Measurements from ENCODE around the gene PDLIM5.

PDLIM5 gene

DNA sequence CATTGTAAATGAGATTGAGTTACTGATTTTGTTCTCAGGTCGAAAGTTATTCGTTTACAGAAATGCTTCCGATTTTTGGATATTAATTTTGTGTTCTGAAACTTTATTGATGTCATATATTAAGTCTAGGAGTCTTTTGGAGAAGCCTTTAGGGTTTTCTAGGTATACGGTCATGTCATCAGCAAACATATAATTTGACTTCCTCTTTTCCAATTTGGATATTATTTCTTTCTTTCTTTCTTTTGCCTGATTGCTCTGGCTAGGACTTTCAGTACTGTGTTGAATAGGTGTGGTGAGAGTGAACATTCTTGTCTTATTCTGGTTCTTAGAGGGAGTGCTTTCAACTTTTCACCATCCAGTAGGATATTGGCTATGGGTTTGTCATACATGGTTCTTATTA, 35.4 kb upstream of the PDLIM5 start:
- DNase-seq: no peak
- H3K4me1 Mint-ChIP-seq: peaks cover 19% of the 10 kb centered on the region
- no peak overlapping the region for H3K27ac Mint-ChIP-seq
- TF ChIP-seq, protein P1, sequence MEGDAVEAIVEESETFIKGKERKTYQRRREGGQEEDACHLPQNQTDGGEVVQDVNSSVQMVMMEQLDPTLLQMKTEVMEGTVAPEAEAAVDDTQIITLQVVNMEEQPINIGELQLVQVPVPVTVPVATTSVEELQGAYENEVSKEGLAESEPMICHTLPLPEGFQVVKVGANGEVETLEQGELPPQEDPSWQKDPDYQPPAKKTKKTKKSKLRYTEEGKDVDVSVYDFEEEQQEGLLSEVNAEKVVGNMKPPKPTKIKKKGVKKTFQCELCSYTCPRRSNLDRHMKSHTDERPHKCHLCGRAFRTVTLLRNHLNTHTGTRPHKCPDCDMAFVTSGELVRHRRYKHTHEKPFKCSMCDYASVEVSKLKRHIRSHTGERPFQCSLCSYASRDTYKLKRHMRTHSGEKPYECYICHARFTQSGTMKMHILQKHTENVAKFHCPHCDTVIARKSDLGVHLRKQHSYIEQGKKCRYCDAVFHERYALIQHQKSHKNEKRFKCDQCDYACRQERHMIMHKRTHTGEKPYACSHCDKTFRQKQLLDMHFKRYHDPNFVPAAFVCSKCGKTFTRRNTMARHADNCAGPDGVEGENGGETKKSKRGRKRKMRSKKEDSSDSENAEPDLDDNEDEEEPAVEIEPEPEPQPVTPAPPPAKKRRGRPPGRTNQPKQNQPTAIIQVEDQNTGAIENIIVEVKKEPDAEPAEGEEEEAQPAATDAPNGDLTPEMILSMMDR (IDR thresholded peaks at IDR 0.05): no peak
- no peak overlapping the region for H3K4me3 Mint-ChIP-seq
- peaks cover 30% of the 10 kb centered on the region for H3K9me3 Mint-ChIP-seq
- no peaks in the 10 kb centered on the region for H3K27me3 Mint-ChIP-seq (ENCODE audit: low read depth, poor library complexity)
- H3K36me3 Mint-ChIP-seq (ENCODE audit: low read depth): peaks cover 15% of the 10 kb centered on the region

DNA sequence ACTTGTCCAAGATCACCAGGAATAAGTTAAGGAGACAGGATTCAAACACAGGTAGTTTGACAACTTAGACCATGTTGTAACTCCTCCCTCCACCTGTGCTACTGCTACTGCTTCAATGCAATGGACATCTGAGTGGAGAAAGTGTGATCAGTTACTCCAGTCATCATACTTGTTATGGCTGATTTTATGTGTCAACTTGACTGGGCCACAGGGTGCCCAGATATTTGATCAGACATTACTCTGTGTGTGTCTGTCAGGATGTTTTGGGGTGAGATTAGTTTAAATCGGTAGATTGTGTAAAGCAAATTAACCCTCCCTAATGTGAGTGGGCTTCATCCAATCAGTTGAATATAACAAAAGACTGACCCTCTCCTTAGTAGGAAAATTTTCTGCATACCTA, 34.8 kb upstream of the PDLIM5 start:
- Mint-ChIP-seq H3K27me3 (ENCODE audit: low read depth, poor library complexity) (no peaks in the 10 kb centered on the region), H3K4me3 (no peak overlapping the region), H3K27ac (no peak overlapping the region), H3K4me1 (peaks cover 18% of the 10 kb centered on the region), H3K36me3 (ENCODE audit: low read depth) (peaks cover 15% of the 10 kb centered on the region), H3K9me3 (peaks cover 31% of the 10 kb centered on the region)
- TF ChIP-seq, protein P1 (IDR thresholded peaks at IDR 0.05): no peak
- no peak for DNase-seq

DNA sequence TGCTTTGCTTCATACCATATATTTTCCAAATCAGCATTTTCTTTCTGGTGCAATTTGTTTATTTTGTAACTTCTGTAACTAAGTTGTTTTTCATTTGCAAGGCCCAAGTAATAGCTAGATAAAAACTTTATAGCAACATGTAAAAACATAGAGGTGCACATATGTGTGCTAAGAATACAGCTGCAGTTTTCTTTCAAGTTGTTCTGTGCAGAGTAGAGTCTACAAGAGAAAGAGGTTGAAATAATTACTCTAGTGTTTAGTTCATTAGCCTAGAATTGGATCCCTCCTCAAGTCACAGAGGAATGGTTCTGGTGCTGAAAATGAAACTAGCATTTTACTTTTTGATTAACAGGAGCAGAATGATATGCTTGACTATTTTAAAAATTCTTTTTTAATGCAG, 32.2 kb upstream of the PDLIM5 start:
- H3K4me1 Mint-ChIP-seq: peaks cover 4% of the 10 kb centered on the region
- no peaks in the 10 kb centered on the region for H3K27me3 Mint-ChIP-seq (ENCODE audit: low read depth, poor library complexity)

DNA sequence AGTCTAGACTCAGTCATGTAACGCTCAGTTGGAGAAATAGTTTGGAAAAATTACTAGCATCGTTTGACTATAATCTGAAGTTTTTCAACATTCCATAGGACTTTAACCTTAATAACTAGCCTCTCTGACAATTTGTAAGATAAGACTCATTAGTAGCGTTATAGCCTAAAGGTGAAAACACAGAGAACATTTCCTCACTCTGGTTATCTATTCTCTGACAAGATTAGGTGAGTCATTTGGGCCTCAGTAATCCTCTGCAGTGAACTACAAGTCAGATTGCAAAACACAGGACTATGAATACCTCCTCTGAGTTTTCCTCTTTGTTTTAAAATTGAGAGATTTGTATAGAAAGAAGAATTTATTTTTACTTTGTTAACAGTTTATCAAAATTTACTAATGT, 31.8 kb upstream of the PDLIM5 start:
- peaks cover 4% of the 10 kb centered on the region for H3K4me1 Mint-ChIP-seq
- H3K9me3 Mint-ChIP-seq: peaks cover 51% of the 10 kb centered on the region
- no peak overlapping the region for H3K27ac Mint-ChIP-seq
- no peaks in the 10 kb centered on the region for H3K27me3 Mint-ChIP-seq (ENCODE audit: low read depth, poor library complexity)
- no peak overlapping the region for H3K4me3 Mint-ChIP-seq
- peaks cover 23% of the 10 kb centered on the region for H3K36me3 Mint-ChIP-seq (ENCODE audit: low read depth)
- TF ChIP-seq, protein P1 (IDR thresholded peaks at IDR 0.05): no peak
- no peak for DNase-seq

More for the DNA sequence above, 32.2 kb upstream of the PDLIM5 start:
- Mint-ChIP-seq H3K36me3 (ENCODE audit: low read depth) (peaks cover 23% of the 10 kb centered on the region), H3K9me3 (peaks cover 50% of the 10 kb centered on the region), H3K27ac (no peak overlapping the region), H3K4me3 (no peak overlapping the region)
- TF ChIP-seq, protein P1 (IDR thresholded peaks at IDR 0.05): no peak
- DNase-seq: no peak

DNA sequence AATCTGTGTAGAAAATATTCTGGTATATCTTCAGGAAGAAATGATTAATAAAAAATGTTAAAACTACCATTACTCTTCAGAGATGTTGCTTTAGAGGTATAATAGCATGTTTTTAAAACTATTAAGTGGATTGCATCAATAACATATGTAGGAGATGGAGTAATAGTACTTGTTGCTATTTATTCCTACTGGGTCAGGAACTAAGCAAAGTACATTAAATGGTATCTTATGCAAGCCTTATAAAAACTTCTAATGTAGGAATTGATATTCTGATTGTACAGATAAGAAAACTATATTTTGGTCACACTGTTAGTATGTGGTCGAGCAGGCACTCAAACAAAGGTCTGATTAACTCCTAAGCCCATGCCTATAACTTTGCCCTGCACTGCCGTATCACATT, 31.4 kb upstream of the PDLIM5 start:
- no peak for DNase-seq
- peaks cover 52% of the 10 kb centered on the region for H3K9me3 Mint-ChIP-seq
- peaks cover 4% of the 10 kb centered on the region for H3K4me1 Mint-ChIP-seq
- TF ChIP-seq, protein P1 (IDR thresholded peaks at IDR 0.05): no peak
- H3K27ac Mint-ChIP-seq: no peak overlapping the region
- peaks cover 23% of the 10 kb centered on the region for H3K36me3 Mint-ChIP-seq (ENCODE audit: low read depth)
- no peaks in the 10 kb centered on the region for H3K27me3 Mint-ChIP-seq (ENCODE audit: low read depth, poor library complexity)
- H3K4me3 Mint-ChIP-seq: no peak overlapping the region

DNA sequence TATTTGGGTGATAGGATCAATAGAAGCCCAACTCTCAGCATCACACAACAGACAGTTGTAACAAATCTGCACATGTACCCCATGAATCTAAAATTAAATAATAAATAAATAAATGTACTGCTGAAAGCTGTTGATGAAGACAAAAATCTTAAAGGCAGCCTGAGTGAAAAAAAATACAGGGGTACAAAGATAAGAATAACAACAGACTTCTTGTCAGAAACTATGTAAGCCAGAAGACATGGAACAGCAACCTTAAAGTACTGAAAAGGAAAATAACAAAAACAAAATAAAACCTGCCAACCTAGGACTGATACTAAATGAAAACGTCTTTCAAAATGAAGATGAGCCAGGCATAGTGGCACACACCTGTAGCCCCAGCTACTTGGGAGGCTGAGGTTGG, 25.0 kb upstream of the PDLIM5 start:
- H3K4me1 Mint-ChIP-seq: no peaks in the 10 kb centered on the region
- TF ChIP-seq, protein P1 (IDR thresholded peaks at IDR 0.05): no peak
- H3K36me3 Mint-ChIP-seq (ENCODE audit: low read depth): peaks cover 13% of the 10 kb centered on the region
- peaks cover 62% of the 10 kb centered on the region for H3K9me3 Mint-ChIP-seq
- no peak overlapping the region for H3K27ac Mint-ChIP-seq
- DNase-seq: no peak
- no peaks in the 10 kb centered on the region for H3K27me3 Mint-ChIP-seq (ENCODE audit: low read depth, poor library complexity)
- no peak overlapping the region for H3K4me3 Mint-ChIP-seq

All from nephron progenitor cell (in vitro differentiated cells).